ENCODE measurements around the gene OLFM1.
"Not testable (repeated sequence)": the region's sequence is repeated elsewhere in the genome, so short reads cannot be mapped to it uniquely, and the experiment has no call there.

OLFM1 gene

DNA sequence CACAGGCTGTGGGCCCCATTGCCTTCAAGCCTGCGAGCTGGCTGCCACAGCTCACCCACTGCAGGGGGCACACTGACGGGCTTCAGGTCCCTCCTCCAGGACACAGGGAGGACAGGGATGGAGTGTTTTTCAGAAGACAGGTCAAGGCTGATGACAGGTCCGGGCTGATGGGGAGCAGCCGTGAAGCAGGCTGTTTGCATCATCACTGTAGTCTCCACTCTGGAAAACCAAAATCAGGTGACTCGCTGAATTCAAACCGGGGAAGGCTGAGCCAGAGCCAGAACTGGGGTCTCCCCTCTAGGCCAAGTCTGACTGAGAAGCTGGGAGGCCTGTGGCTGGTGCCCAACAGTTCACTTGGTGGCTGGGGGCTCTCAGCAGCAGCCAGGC is 48.5 kb downstream of the OLFM1 start:
- DNase-seq: no peak

- DNase-seq: no peak
These were observed 49.0 kb downstream of the OLFM1 start for GRCh38 chr9:135136481-135136880.

- DNase-seq: no peak
These were observed 49.7 kb downstream of the OLFM1 start for GRCh38 chr9:135136991-135137832.

DNA sequence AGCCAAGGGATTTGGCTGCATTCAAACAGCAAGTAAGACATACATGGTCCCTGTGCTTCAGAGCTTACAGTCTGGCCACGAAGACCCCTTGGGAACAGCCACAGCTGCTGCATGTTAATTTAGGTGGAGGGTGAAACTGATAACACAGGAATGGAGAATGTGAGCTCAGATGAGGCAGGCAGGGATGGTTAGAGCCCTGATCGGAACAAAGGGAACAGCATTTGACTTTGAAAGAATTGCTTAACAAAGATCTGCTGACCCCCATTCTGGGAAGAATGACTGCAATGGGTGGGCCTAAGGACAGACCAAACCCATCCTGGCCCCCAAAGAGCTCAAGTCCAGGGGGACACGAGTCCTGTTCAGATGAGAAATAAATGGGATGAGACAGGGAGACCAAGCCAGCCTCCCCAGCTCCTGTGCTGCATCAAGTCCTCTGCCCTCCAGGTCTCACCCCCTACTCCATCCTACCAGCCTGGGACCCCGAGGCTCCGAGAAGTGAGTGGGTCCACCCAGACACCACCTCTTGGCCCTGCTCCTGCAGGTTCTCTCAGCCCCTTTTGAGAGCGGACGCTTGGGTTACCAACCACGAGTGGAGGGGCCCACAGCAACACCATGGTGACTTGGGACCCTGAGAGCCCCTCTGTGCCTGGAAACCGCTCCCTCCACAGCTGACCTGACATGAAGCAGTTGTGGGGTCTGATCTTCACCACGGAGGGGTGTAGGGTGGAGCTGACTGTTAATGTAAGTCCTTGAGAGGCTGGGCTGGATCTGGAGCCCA is 50.8 kb downstream of the OLFM1 start:
- no peak for DNase-seq

- peak in 2 of 3 donors; percentile 4 to 9 for DNase-seq
These were observed 52.0 kb downstream of the OLFM1 start for GRCh38 chr9:135139366-135139959.

DNA sequence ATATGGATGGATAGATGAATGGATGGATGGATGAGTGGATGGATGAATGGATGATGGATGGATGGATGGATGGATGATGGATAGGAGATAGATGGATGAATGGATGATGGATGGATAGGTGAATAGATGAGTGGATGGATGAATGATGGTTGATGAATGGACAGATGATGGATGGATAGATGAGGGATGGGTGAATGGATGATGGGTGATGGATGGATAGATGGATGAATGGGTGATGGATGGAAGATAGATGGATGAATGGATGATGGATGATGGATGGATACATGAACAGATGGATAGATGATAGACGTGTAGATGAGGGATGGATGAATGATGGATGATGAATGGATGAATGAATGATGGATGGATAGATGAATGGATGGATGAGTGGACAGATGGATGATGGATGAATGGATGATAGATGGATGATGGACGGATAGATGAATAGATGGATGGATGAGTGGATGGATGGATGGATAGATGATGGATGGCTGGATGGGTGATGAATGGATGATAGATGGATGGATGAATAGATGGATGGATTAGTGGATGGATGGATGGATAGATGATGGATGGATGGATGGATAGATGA is 53.8 kb downstream of the OLFM1 start:
- DNase-seq: no peak

GRCh38 chr9:135144581-135145170 is 57.2 kb downstream of the OLFM1 start:
- DNase-seq: no peak

GRCh38 chr9:135145312-135145711 is 57.8 kb downstream of the OLFM1 start:
- no peak for DNase-seq

DNA sequence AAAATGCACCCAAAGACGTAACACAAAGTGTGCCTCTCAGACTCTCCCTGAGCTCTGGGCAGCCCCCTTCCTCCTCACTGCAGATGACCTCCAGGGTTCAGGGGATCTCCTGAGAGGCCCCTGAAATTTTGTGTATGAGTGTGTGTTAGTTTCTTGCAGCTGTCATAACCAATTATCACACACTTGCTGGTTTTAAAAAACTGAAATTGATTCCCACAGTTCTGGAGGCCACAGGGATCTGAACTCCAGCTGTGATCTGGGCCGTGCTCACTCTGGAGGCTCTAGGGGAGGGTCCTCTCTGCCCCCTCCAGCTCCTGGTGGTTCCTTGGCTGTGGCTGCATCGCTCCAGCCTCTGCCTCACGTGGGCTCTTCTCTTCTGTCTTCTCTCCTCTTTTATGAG is 58.8 kb downstream of the OLFM1 start:
- DNase-seq: no peak

DNA sequence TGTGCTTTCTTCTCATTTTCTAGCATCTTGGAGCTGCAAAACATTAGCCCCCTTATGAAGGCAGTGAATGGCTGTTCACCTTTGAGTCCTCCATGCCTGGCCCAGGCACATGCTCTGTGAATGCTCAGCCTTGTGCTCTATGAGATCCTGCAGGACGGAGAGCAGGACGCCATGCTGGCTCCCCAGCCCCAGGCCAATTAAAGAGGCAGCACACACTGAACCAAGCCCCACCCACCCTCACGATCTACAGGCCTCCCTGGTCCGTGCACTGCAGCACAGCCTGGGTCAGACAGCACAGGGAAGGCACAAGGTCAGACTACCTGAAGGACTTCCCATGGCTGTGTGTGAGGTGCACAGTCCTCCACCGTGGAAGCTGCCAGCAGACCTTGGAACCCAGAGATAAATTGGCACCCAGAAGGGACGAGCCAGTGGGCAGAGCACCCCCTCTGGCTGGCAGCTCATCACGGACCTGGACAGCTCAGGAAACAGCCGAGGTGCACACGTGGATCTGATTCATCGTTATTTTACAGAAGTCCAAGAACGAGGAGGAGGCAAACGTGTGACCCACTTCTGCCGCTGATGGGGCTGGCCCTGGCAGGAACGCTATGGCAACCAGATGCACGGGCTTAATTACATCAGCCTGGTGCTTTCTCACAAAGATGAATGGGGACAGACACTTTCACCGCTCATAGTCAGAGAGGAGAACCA is 59.5 kb downstream of the OLFM1 start:
- DNase-seq: peak in 1 of 3 donors; percentile 3

- no peak for DNase-seq
These were observed 60.0 kb downstream of the OLFM1 start for GRCh38 chr9:135147474-135147805.

DNA sequence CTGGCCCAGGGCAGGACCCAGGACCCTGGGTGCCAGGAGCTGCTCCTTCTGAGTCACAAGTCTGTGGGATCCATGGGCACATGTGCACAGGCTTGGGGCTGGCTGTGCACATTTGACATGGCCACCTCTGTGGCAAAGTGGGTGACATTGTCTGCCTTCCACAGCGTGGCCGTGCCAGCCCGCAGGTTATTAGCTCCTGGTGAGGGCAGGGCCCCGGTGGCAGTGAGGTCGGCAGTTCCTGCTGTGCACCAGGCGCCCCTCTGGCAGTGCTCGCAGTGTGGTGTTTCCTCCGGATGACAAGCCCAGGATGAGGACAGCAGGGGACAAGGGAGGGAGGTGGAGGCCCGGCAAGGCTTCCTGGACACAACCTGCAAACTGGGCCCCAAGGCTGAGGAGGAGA is 60.5 kb downstream of the OLFM1 start:
- no peak for DNase-seq

GRCh38 chr9:135148386-135148785 is 60.9 kb downstream of the OLFM1 start:
- no peak for DNase-seq

DNA sequence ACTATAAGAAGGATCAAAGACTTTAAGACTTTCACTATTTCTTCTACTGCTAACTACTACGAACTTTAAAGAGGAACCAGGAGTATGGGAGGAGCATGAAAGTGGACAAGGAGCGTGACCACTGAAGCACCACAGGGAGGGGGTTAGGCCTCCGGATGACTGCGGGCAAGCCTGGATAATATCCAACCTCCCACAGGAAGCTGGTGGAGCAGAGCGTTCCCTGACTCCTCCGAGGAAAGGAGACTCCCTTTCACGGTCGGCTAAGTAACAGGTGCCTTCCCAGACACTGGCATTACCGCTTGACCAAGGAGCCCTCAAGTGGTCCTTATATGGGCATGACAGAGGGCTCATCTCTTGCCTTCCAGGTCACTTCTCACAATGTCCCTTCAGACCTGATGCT is 62.4 kb downstream of the OLFM1 start:
- DNase-seq: not testable (repeated sequence)

- no peak for DNase-seq
These were observed 63.5 kb downstream of the OLFM1 start for GRCh38 chr9:135150981-135151380.

DNA sequence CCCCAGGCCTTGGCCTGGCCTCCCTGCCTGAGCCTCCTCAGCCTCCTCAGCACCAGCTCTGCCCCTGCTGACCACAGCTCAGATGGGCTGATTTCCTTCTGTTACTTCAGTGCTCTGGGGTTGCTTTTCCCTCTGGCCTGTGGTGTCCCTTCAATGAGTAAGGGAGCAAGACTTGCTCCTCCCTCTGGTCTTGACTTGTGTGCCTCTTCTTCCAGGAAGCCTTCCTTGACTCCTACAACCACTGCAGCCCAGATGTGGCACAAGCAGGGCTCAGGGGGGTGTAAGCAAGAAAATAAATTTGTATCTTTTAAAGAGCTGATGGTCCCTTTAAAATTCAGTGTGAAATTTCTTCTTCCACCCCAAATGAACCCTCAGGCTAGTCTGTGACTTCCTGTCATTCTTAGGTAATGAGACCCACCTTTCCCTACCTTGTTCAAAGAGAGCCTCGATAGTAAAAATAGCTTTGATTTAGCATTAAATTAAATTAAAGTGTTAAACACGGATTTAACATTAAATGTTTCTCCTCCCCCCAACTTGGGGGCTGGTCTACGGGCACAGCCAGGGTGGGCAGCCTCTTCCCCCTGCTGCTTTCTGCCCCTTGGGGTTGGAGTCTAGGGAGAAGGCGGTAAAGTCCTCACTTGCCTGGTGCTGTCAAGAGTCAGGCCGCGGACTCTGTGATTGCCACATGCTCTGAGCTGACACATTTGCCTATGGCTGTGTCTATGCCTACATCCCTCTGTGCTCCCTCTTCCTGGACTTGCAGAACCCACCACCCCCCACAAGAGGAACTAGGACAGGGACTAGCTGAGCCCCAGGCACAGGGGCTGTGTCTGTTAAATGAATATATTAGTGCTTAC is 64.5 kb downstream of the OLFM1 start:
- no peak for DNase-seq

- DNase-seq: no peak
These were observed 65.3 kb downstream of the OLFM1 start for GRCh38 chr9:135152614-135153334.

GRCh38 chr9:135154050-135154615 is 66.7 kb downstream of the OLFM1 start:
- DNase-seq: no peak

DNA sequence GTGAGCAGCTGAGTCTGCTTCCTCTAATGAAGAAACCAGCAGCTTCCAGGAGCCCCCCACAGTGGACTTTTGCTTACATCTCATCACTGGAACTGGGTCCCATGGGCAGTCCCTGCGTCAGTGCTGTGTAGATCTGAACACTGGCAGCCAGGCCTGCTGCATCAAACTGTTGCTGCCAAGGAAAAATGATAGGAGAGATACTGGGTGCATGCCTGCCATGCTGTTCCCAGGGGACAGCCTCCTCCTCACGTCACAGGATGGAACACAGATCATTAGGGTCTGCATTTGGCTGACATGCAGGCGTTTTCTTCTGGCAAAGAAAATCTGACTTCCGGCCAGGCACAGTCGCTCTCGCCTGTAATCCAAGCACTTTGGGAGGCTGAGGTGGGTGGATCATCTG is 67.9 kb downstream of the OLFM1 start:
- DNase-seq: no peak

All from suppressor macrophage treated with lipopolysaccharide for 1 hour (primary cell).